GM23338 (cell line): Measurements from ENCODE around the gene PCBP3. TPM values are rescaled to one million over a fixed set of nuclear protein-coding genes. Genes with fewer than 3 reads are reported as not detected.

Experiments
- ATAC-seq: fragments of 200-7000 bp; cut with Tn5 transposase; 3 replicates; pipeline ENCODE4 v1.9.1; 2020
- DNase-seq: peaks from one replicate; pipeline ENCODE4 v3.0.0-alpha.2; 2015; ENCODE audit warnings: low spot score
- H2AFZ ChIP-seq: fragments of 200-600 bp; sonication (generic); 2 replicates; pipeline ENCODE4 v1.8.0; 2016; ENCODE audit warnings: antibody characterized with exemption, mild to moderate bottlenecking, moderate library complexity
- H3F3A ChIP-seq: fragments of 200-600 bp; sonication (generic); replicated peaks from 2 replicates; pipeline ENCODE4 v1.8.0; 2017; ENCODE audit warnings: antibody characterized with exemption, mixed run types, low read depth
- H3K27ac ChIP-seq: fragments of 200-600 bp; sonication (generic); 2 replicates; pipeline ENCODE4 v1.6.1; 2016; ENCODE audit warnings: low read depth
- H3K27me3 ChIP-seq: fragments of 200-600 bp; sonication (generic); 2 replicates; pipeline ENCODE4 v1.8.0; 2016; ENCODE audit warnings: mild to moderate bottlenecking, mixed run types, moderate library complexity; ENCODE audit not compliant: insufficient read depth
- H3K36me3 ChIP-seq: fragments of 200-600 bp; sonication (generic); 2 replicates; pipeline ENCODE4 v1.8.0; 2016; ENCODE audit warnings: mild to moderate bottlenecking; ENCODE audit not compliant: insufficient read depth
- H3K4me1 ChIP-seq: fragments of 200-600 bp; sonication (generic); 2 replicates; pipeline ENCODE4 v1.8.0; 2016; ENCODE audit warnings: mild to moderate bottlenecking, moderate library complexity; ENCODE audit not compliant: insufficient read depth
- H3K4me2 ChIP-seq: fragments of 200-600 bp; sonication (generic); 2 replicates; pipeline ENCODE4 v1.7.1; 2017; ENCODE audit warnings: mixed run types
- H3K4me3 ChIP-seq: fragments of 200-600 bp; sonication (generic); 2 replicates; pipeline ENCODE4 v1.6.1; 2016; ENCODE audit warnings: mixed run types
- H3K79me2 ChIP-seq: fragments of 200-600 bp; sonication (generic); replicated peaks from 2 replicates; pipeline ENCODE4 v1.8.0; 2017; ENCODE audit warnings: mild to moderate bottlenecking; ENCODE audit not compliant: insufficient read depth
- H3K9me2 ChIP-seq: fragments of 200-600 bp; sonication (generic); 2 replicates; pipeline ENCODE4 v1.8.0; 2017; ENCODE audit not compliant: insufficient read depth
- H4K20me1 ChIP-seq: fragments of 200-600 bp; sonication (generic); replicated peaks from 2 replicates; pipeline ENCODE4 v1.8.0; 2017; ENCODE audit warnings: mild to moderate bottlenecking; ENCODE audit not compliant: insufficient read depth
- H3K27ac Mint-ChIP-seq: 2 replicates; pipeline ENCODE4 v1.8.0; 2020; ENCODE audit warnings: inconsistent platforms, mild to moderate bottlenecking, moderate library complexity, mixed read lengths
- H3K27me3 Mint-ChIP-seq: 3 replicates; pipeline ENCODE4 v1.8.0; 2022; ENCODE audit warnings: low read depth, mild to moderate bottlenecking, moderate library complexity, mixed read lengths, inconsistent platforms; ENCODE audit not compliant: insufficient read depth, poor library complexity
- H3K36me3 Mint-ChIP-seq: 3 replicates; pipeline ENCODE4 v1.8.0; 2021; ENCODE audit warnings: low read depth, mild to moderate bottlenecking, inconsistent platforms, moderate library complexity, mixed read lengths
- H3K4me1 Mint-ChIP-seq: 3 replicates; pipeline ENCODE4 v1.8.0; 2020; ENCODE audit warnings: mild to moderate bottlenecking, inconsistent platforms, mixed read lengths
- H3K4me3 Mint-ChIP-seq: 3 replicates; pipeline ENCODE4 v1.8.0; 2021; ENCODE audit warnings: moderate library complexity, mild to moderate bottlenecking, inconsistent platforms, mixed read lengths
- H3K9me3 Mint-ChIP-seq: 3 replicates; pipeline ENCODE4 v1.8.0; 2020; ENCODE audit warnings: moderate library complexity, mild to moderate bottlenecking, inconsistent platforms, mixed read lengths
- CTCF ChIP-seq, 2 experiments: fragments of 200-600 bp in 1 of 2; sonication (generic) in 1 of 2; conservative IDR thresholded peaks; 2 replicates each; pipeline versions ENCODE4 v1.5.1 to v1.6.1; 2016 to 2017; ENCODE audit warnings: antibody characterized with exemption in 2 of 2, low read depth in 2 of 2, mild to moderate bottlenecking in 2 of 2, moderate library complexity in 1 of 2
- JUNB ChIP-seq: IDR thresholded peaks from one replicate; pipeline ENCODE4 v1.6.1; 2016; ENCODE audit warnings: antibody characterized with exemption; ENCODE audit not compliant: unreplicated experiment
- ZNF114 ChIP-seq: fragments of 250-450 bp; sonication (Bioruptor Pico); IDR thresholded peaks from 2 replicates; pipeline ENCODE4 v1.5.0; 2020; ENCODE audit warnings: mild to moderate bottlenecking, moderate library complexity
- ZNF462 ChIP-seq: fragments of 250-450 bp; sonication (Bioruptor Pico); IDR thresholded peaks from 2 replicates; pipeline ENCODE4 v1.5.0; 2020; ENCODE audit warnings: mild to moderate bottlenecking, moderate library complexity
- polyA plus RNA-seq: library from polyadenylated mRNA; unstranded; fragments of >200 nt; fragmentation: Nextera tagmentation; extraction: Ambion mirVana; gene quantifications from 2 replicates; pipeline ENCODE4 v1.2.1, GENCODE V29; 2016
- total RNA-seq: library from RNA; depleted of rRNA; stranded (reverse); fragments of >200 nt; shearing (Covaris generic); gene quantifications from 2 replicates; pipeline ENCODE4 v1.2.3, GENCODE V29; 2014

Gene PCBP3
- total and polyA plus RNA-seq, 2 experiments from 2014 or later = 7.1 to 9.1 TPM

GRCh38 chr21:45921917-45922316 is 278.4 kb downstream of the PCBP3 start:
- peaks cover 7% of the 10 kb centered on the region for H3K27me3 Mint-ChIP-seq

GRCh38 chr21:45922648-45923047 is 279.1 kb downstream of the PCBP3 start:
- H2AFZ ChIP-seq = no peak overlapping the region
- Mint-ChIP-seq H3K4me1 (no peaks in the 10 kb centered on the region; the same call in 2 of the 3 replicates), H3K4me3 (no peak overlapping the region), H3K27me3 (peaks cover 5% of the 10 kb centered on the region), H3K9me3 (peaks cover 10% of the 10 kb centered on the region; the same call in 2 of the 3 replicates), H3K36me3 (no peaks in the 10 kb centered on the region), H3K27ac (no peak overlapping the region)
- ATAC-seq (no peak), DNase-seq (no peak)
- H3K4me3 ChIP-seq = no peak overlapping the region
- no peaks in the 10 kb centered on the region for H4K20me1 ChIP-seq
- H3K79me2 ChIP-seq = no peaks in the 10 kb centered on the region
- H3K36me3 ChIP-seq = no peaks in the 10 kb centered on the region
- H3K27ac ChIP-seq = no peak overlapping the region
- H3K9me2 ChIP-seq = no peaks in the 10 kb centered on the region
- no peaks in the 10 kb centered on the region for H3K27me3 ChIP-seq
- no peaks in the 10 kb centered on the region for H3F3A ChIP-seq
- TF ChIP-seq ZNF462 (CRISPR knock-in tag) = no peak
- no peaks in the 10 kb centered on the region for H3K4me1 ChIP-seq
- no peak overlapping the region for H3K4me2 ChIP-seq

More at GRCh38 chr21:45921917-45922316, 278.4 kb downstream of the PCBP3 start:
- ATAC-seq = peak; percentile 17; the same call in 2 of the 3 replicates
- Mint-ChIP-seq H3K9me3 (peaks cover 10% of the 10 kb centered on the region; the same call in 2 of the 3 replicates), H3K27ac (no peak overlapping the region), H3K4me1 (no peaks in the 10 kb centered on the region; the same call in 2 of the 3 replicates), H3K4me3 (no peak overlapping the region), H3K36me3 (no peaks in the 10 kb centered on the region)
- H4K20me1 ChIP-seq = no peaks in the 10 kb centered on the region
- H2AFZ ChIP-seq = no peak overlapping the region
- H3K4me2 ChIP-seq = no peak overlapping the region
- H3K4me1 ChIP-seq = no peaks in the 10 kb centered on the region
- no peaks in the 10 kb centered on the region for H3K79me2 ChIP-seq
- no peak overlapping the region for H3K27ac ChIP-seq
- H3F3A ChIP-seq = no peaks in the 10 kb centered on the region
- H3K36me3 ChIP-seq = no peaks in the 10 kb centered on the region
- H3K9me2 ChIP-seq = no peaks in the 10 kb centered on the region
- no peak for TF ChIP-seq ZNF114 (CRISPR knock-in tag)
- TF ChIP-seq JUNB = no peak
- peak; percentile 25 to 48; a peak in 3 of 4 replicates for TF ChIP-seq CTCF (conservative IDR thresholded peaks at IDR 0.05; ENCODE audit: low read depth in 2 of 2)
- DNase-seq = peak; percentile 34
- H3K4me3 ChIP-seq = no peak overlapping the region
- no peaks in the 10 kb centered on the region for H3K27me3 ChIP-seq
